T-helper 2 cell treated with Interferon-gamma antibody and Interleukin-4, amounts not matched to agents 100 ng/mL and 5 ng/mL, for 36 hours (primary cell): ENCODE measurements around the gene PNMA6E. TPM values are rescaled to one million over a fixed set of nuclear protein-coding genes. Genes with fewer than 3 reads are reported as not detected.

Source experiments
- intact Hi-C: fragments of 100-400 bp; cut with micrococcal nuclease; formaldehyde crosslinking; loops from one replicate; pipeline ENCODE4 v1.15.1; 2023
- total RNA-seq: library from RNA; stranded (reverse); gene quantifications from 2 replicates; pipeline ENCODE4 v1.2.3, GENCODE V29; 2022

Gene PNMA6E
- total RNA-seq: not detected in 2 replicates

- intact Hi-C loops: loop anchor here (10.0 kb wide), 1 partner anchor 64 kb away; no protein-coding TSS in a partner anchor
These were observed at the start of gene PNMA6E for GRCh38 chrX:153401133-153401764. PNMA6E (minus strand) TSS chrX:153401350; CDS start chrX:153398849, 2,501 bp downstream.

GRCh38 chrX:153450949-153451277 is 49.8 kb upstream of the PNMA6E start:
- intact Hi-C loops: no loop called here

- intact Hi-C loops: no loop called here
These were observed 49.2 kb upstream of the PNMA6E start for GRCh38 chrX:153450114-153450948.

GRCh38 chrX:153449368-153450113 is 48.4 kb upstream of the PNMA6E start:
- intact Hi-C loops: no loop called here

GRCh38 chrX:153448556-153449367 is 47.6 kb upstream of the PNMA6E start:
- intact Hi-C loops: no loop called here

GRCh38 chrX:153447581-153447960 is 46.4 kb upstream of the PNMA6E start:
- intact Hi-C loops: no loop called here

- intact Hi-C loops: no loop called here
These were observed 45.9 kb upstream of the PNMA6E start for GRCh38 chrX:153446950-153447580.

GRCh38 chrX:153446636-153446936 is 45.4 kb upstream of the PNMA6E start:
- intact Hi-C loops: no loop called here

- intact Hi-C loops: no loop called here
These were observed 44.9 kb upstream of the PNMA6E start, which contains the start of gene TREX2 for GRCh38 chrX:153445856-153446635. TREX2 (minus strand) TSS chrX:153446056; CDS start chrX:153445430, 626 bp downstream.

- intact Hi-C loops: no loop called here
These were observed 44.1 kb upstream of the PNMA6E start for GRCh38 chrX:153445106-153445855.

GRCh38 chrX:153444333-153445011 is 43.3 kb upstream of the PNMA6E start:
- intact Hi-C loops: no loop called here

GRCh38 chrX:153443476-153444332 is 42.6 kb upstream of the PNMA6E start:
- intact Hi-C loops: no loop called here

- intact Hi-C loops: no loop called here
These were observed 41.3 kb upstream of the PNMA6E start for GRCh38 chrX:153442463-153442862.

GRCh38 chrX:153441981-153442380 is 40.8 kb upstream of the PNMA6E start:
- intact Hi-C loops: no loop called here

GRCh38 chrX:153441296-153441695 is 40.1 kb upstream of the PNMA6E start:
- intact Hi-C loops: no loop called here

- intact Hi-C loops: no loop called here
These were observed 39.5 kb upstream of the PNMA6E start for GRCh38 chrX:153440556-153441135.

GRCh38 chrX:153439977-153440376 is 38.8 kb upstream of the PNMA6E start:
- intact Hi-C loops: no loop called here
